Stimulated activated CD4-positive, alpha-beta T cell treated with anti-CD3 and anti-CD28 coated beads, TNF-alpha, amount 100 ng/mL, for 48 hours (primary cell): Measurements from ENCODE around the gene SLC49A3.

ENCODE experiments used
- DNase-seq, 3 donors: peaks; one replicate each; pipeline ENCODE4 v3.0.0-alpha.2; 2020; ENCODE audit warnings: low read depth in 3 of 3

SLC49A3 gene

DNA sequence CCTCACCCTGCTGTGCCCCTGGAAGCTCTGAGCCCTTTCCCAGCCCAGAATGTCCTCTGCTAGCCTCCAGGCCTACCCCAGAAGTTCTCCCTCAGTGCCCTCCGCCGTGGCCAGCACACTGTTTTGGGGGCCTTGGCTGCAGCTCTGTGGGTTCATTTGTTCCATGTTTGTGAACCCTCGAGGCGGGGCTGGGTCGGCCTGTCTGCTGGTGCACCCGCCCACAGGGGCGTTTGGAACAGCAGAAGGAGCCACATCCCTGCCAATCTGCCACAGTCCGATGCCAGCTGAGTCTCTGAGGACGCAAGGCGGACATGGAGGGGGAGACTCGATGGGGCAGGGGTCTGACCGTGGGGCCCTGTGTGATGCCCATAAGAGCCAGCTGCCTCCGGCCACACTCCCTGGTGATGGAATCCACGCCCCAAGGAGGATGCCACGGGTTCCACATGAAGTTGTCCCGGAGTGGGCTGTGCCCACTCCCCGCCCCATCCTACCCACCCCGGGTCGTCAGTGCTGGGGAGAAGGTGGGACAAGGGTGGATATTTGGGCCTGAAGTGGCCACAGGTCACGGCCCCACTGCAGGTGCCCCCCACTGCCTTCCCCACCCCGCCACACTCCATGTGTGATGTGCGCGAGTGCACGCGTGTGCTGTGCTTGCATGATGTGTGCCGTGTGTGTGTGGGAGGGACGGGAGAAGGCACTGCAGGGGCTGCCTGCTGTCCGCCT is 22.0 kb downstream of the SLC49A3 start:
- DNase-seq = no peak

DNA sequence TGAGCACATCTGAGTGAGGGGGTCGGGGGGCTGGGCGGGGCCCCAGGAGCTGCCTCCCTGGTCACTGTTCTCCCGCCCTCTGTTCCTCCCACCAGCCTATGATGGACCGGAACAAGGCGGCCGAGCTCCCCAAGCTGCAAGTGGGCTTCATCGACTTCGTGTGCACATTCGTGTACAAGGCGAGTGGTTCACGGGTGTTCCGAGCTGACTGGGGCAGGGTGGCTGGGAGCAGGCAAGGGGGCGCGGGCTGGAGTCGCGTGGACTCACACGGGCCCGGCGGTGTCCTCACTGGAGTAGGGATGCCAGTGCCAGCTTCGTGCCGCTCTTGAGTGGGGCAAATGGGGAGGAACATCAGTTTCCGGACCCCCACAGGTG is 22.5 kb downstream of the SLC49A3 start:
- no peak for DNase-seq

DNA sequence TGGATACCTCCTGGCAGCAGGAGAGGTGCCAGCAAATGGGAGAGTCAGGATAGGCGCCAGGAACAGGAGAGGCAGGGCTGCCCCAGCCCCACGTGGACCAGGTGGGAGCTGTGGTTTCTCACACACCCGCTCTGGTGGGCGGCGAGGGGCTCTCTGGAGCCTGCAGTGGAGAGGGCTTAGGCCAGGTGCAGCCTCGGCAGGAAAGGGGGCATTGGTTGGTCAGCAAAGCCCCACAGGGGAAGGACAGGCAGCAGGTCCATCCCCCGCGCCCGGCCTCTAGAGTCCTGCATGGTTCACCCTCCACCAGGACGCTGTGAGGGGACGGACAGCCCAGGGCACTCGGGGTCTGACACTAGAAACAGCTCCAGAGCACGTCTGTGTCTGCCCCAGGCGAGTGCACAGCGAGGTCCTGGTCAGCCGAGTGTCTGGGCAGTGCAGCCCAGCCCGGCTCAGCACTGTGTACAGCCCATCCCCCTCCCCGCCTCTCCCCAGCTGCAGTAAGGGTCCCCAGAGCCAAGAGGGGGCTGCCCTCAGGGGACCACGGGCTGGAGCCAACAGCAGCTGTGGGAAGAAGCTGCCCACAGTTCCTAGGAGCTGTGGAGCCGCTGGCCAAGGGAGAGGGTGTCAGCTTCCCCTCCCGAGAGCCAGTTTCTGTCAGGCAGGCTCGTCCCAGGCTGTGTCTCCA is 23.1 kb downstream of the SLC49A3 start:
- no peak for DNase-seq

DNA sequence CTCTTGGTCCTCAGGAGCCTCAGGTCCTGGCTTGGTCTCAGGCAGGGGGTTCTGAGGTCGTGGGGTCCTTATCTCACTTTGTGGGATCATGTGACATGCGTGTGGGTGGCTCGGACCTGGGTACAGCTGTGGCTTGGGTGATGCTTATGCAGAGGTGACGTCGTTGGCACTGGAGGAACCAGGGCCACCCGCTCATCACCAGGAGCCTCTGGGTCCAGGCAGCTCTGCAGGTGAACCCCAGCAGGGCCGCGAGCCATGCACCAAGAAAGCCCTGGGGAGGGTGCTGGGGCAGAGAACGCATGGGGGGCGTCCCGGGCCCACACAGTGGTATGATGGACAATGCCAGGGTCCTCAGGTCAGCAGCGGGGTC is 23.6 kb downstream of the SLC49A3 start:
- DNase-seq = no peak

DNA sequence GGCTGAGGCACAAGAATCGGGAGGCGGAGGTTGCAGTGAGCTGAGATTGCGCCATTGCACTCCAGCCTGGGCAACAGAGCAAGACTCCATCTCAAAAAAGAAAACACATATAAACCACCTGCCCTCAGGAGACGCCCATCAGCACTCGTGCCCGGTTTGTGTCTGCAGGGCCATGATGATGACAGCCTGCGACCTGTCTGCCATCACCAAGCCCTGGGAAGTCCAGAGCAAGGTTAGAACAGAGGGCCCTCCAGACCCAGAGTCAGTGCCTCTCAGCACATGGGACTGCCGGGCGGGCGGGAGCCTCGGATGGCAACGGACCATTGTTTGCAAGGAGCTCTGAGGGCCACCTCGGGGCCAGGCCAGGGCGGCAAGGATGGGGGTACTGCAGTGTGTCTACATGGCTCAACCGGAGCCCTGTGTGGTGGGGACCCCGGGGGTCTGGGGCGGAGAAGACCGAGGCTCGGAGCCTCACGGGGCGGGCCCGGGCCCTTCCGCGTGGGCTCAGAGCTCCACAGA is 24.2 kb downstream of the SLC49A3 start:
- DNase-seq = no peak

DNA sequence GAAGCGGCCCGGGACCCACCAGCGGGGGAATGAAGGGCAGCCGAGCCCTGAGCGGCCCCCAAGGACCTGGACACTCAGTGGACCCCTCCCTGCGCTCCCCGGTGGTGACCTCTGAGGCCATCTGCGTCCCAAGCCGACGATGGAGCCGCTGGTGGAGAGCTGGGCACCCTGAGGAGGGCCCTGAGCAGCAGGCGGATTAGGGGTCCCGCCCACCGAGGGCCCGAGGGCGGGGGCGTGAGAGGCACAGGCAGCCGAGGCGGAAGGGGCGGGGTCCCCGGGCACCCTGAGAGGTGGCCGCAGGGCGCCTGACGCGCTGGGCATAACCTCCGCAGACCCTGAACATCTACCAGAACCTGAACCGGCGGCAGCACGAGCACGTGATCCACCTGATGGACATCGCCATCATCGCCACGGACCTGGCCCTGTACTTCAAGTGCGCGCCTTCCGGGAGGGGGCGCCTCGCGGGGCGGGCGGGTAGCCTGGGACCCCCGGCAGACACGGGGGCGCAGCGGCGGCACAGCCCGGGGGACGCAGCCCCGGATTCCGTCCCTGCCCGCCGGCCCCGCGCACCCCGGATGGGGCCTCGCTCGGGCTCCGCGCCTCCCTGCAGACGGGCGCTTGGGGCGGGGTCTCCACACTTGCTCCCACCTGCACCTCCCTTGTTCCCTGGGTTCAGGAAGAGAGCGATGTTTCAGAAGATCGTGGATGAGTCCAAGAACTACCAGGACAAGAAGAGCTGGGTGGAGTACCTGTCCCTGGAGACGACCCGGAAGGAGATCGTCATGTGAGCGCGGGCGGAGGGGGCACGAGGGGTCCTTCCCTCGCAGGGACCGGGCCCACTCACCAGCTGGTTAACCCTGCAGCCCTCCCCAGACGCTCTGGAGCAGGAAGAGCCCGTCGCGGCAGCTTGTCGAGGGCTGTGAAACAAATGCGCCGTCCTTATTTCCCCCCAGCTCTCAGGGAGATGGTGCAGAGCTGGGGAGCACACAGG is 25.2 kb downstream of the SLC49A3 start:
- peak in 2 of 3 donors; percentile 55 to 75 for DNase-seq

DNA sequence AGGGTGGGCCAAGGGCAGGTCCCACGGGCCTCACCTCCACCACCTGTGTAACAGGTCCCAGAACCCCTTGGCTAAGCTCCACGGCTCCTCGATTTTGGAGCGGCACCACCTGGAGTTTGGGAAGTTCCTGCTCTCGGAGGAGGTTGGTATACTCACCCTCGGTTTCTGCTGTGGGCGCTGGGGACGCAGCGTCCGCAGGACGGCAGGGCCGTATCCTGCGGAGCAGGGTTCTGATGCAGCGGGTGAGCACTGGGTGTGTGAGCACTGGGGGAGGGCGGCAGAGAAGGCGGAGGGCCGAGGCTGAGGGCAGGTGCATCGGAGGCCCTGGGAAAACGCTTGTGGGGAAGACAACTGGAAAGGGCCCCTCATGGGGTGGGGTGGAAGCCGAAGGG is 25.9 kb downstream of the SLC49A3 start:
- DNase-seq = no peak

DNA sequence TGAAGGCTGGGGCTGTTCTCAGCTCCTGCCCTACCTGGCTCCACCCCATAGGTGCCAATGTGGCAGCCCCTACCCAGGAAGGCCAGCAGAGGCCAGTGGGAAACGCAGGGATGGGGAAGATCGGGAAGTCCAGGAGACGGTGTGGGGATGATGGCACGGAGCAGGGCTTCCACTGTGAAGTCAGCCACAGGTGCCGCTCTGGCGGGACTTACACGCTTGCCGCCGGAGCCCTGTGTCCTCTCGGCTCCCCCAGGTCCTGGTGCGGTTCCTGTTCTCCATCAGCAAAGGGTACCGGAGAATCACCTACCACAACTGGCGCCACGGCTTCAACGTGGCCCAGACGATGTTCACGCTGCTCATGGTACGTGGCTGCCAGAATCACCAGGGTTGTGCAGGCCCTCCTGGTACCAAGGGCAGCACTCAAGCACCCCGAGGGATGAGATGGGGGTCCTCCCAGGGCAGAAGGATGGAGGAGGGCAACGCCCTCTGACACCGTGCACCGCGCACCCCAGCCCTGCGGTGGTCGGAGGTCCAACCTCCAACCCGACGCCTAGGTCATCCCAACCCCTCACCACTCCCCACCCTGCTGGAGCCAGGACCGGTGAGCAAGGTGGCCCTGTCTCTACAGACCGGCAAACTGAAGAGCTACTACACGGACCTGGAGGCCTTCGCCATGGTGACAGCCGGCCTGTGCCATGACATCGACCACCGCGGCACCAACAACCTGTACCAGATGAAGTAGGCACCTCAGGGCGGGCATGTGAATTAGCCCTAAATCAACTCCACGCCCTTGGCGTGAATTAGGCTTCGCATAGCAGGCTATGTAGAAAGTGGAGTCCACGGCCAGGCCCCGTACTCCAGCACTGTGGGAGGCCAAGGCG is 26.8 kb downstream of the SLC49A3 start:
- no peak for DNase-seq

DNA sequence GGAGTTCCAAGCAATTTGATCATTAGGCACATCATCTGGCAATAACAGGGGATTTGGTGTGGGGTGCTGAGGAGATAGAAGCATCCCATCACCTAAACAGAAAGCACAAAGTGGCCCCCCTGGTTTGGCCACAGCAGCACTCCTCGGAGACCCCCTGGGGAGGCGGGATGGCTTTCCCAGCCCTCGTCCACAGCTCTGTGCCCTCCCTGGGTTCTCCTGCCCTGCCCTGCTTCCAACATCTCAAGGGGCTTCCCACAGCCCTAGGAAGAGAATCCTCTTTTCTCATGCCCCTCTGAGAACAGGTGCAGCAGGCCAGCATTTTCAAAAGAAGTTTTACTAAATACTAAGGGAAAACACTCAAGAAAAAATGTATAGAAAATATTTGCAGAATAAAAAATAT is 27.7 kb downstream of the SLC49A3 start:
- DNase-seq = no peak

DNA sequence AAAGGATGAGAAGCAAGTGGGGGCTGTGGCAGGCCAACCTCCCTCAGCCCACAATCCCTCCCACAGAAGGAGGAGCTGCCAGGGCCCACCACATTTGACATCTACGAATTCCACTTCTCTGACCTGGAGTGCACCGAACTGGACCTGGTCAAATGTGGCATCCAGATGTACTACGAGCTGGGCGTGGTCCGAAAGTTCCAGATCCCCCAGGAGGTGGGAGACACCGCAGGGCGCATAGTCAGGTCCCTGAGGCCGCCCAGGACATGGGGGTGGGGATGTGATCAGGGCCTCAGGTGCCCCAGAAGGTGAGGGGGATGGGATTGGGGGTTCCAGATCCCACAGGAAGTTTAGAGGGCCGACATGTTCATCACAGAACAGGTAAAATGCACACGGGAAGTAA is 28.6 kb downstream of the SLC49A3 start:
- DNase-seq = no peak

DNA sequence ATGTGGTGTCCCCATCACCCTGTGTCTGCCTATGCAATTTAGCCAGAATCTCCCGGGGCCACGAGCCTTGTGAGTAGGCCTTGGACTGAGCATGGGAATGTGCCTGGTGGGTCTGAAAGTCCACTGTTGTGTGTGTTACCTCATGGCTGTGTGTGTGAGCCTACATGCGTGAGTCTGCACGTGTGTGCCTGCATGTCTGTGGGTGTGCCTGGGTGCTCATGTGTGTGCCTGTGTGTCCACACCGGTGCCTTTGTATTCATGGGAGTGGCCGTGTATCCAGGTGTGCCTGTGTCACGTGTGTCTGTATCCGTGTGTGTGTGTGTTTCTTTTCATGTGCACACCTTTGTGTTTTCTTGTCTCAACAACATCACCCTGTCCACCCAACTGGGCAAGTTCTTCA is 29.1 kb downstream of the SLC49A3 start:
- DNase-seq = no peak

DNA sequence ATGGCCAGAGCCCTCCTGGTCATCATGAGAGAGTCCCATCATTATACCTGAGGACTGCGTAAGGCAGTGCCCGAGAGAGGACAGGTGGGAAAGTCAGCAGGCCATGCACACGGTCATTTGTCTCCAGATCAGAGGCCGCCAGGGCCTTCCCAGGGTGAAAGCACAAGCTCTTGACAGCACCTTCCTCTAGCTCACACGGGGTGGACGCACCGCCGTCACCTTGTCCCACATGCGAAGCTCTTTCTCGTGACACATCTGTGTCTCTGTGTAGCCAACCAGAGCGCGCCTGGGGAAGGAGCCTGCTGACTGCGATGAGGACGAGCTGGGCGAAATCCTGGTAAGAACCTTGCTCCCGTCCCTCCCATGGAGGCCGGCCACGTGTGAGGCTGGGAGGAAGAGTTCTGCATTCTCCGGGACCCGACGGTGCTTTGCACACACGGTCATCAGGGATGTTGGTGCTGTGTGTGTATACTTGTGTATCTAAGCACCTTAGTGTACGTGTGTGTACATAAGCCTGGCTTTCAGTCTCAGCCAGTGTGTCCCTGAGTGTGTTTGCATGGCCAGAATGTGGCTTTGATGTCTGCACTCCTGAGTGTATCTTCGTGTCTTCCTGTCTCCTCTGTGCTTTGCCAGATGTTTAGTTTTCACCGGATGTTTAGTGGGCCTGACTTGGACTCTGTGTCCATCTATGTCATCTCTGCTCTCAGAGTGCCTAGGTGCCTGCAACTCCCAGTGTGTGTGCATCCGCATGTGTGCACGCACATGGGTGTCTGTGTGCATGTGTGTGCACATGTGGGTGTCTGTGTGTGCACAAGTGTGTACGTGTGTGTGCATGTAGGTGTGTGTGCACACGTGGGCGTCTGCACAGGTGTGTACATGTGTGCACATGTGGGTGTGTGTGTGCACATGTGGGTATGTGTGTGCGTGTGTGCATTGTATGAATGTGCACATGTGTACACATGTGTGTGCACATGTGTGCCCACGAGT is 30.0 kb downstream of the SLC49A3 start:
- DNase-seq = no peak

DNA sequence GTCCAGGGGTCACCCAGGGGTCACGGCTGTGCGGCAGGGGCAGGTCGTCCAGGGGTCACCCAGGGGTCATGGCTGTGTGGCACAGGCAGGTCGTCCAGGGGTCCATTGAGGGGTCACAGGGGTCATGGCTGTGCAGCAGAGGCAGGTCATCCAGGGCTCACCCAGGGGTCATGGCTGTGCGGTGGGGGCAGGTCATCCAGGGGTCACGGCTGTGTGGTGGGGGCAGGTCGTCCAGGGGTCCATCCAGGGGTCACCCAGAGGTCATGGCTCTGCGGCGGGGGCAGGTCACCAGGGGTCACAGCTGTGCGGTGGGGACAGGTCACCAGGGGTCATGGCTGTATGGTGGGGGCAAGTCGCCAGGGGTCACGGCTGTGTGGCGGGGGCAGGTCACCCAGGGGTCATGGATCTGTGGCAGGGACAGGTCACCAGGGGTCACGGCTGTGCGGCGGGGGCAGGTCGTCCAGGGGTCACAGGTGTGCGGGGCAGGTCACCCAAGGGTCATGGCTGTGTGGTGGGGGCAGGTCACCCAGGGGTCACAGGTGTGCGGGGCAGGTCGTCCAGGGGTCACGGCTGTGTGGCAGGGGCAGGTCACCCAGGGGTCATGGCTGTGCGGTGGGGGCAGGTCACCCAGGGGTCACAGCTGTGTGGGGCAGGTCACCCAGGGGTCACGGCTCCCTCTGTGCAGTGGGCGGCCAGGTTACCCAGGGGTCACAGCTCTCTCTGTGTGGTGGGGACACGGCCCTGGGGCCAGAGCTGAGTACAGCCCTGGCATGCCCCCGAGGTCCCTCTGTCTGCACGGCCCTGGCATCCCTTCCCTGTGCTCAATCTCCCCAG is 30.9 kb downstream of the SLC49A3 start:
- no peak for DNase-seq

DNA sequence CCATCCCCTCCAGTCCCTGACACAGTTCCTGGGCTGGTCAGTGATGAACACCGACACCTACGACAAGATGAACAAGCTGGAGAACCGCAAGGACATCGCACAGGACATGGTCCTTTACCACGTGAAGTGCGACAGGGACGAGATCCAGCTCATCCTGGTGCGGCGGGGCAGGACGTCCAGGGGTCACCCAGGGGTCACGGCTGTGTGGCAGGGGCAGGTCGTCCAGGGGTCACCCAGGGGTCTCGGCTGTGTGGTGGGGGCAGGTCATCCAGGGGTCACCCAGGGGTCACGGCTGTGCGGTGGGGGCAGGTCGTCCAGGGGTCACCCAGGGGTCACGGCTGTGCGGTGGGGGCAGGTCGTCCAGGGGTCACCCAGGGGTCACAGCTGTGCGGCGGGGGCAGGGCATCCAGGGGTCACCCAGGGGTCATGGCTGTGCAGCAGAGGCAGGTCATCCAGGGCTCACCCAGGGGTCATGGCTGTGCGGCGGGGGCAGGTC is 31.6 kb downstream of the SLC49A3 start:
- no peak for DNase-seq

DNA sequence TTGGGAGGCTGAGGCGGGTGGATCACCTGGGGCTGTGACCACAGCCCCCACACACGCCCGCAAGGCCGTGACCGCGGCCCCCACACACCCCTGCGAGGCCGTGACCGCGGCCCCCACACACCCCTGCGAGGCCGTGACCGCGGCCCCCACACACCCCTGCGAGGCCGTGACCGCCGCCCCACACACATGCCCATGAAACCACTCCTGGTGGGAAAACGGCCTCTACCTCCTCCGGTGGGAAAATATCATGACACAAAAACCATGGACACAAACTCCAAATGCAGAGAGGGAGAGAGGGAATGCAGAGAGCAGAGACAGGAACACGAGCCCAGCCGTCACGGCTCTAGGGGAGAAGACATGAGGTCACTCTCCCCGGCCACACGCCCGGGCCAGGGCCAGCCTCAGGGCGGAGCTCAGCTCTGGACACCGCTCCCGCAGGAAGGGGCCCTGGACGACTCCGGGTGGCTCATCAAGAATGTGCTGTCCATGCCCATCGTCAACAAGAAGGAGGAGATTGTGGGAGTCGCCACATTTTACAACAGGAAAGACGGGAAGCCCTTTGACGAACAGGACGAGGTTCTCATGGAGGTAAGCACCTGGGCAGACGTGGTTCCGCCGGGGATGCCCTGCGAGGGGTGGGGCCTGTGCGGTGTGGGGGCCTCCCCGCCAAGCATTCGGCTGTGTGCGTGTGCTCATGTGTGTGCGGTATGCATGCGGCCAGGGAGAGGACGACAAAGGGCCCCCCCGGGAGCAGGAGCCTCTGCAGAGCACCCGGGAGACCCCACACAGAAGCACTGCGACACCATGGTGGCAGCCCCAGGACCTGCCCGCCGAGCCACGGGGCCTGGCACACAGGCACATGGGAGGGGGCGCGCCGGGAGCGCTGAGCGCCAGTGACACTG is 32.3 kb downstream of the SLC49A3 start:
- no peak for DNase-seq

DNA sequence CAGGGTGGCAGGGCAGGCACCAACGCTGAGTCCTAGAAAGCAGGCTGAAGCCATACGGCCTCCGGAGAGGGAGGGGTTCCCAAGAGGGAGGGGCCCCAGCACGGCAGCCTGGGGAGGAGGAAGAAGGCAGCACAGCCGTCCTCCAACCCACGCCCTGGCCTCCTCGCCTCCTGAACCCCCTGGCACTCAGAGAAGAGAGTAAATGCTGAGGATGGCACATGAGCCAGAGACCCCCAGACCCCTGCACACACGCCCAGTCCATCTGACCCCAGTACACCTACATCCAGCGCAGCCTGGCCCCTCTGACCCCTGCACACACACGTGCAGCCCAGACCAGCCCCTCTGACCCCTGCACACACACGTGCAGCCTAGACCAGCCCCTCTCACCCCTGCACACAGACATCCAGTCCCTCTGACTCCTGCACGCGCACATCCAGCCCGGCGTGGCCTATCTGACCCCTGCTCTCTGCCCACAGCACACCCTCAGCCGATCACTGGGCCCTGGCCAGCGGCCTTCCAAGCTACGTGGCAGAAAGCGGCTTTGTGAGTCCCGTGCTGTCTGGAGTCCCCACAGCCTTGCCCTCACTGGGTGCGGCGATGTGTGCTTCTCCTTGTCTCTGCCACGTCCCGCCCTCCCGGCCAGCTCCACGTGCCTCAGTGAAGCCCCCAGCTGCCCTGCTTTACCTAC is 33.3 kb downstream of the SLC49A3 start:
- DNase-seq = no peak

DNA sequence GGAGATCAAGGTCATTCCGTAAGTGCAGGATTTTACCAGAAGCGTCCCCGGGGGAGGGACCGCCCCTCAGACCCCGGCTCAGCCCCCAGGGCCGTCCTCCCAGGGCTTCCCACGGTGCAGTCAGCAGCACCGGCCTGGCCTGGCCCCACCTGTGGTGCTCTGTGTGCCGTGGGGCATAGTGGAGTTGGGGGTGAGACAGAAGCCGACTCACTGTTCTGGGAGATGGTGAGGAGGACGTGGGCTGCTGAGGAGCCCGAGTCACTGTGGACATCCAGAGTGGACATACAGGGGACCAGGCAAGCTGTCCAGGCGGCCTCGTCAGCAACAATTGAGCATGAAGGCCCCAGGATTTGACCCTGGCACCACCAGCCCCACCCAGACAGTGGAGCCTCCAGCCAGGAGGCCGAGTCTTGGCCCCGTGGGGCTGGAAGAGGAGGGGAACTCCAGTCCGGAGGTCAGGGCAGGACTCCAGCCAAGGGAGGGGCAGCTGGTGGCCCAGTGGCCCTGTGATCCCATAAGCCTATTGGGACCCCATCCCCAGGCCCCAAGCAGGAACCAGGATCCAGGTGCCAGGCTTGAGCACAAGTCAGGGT is 34.0 kb downstream of the SLC49A3 start:
- no peak for DNase-seq
